NCI-H1048 (cell line): ENCODE results near the gene HAPLN1.
"Not testable (repeated sequence)": the region's sequence is repeated elsewhere in the genome, so short reads cannot be mapped to it uniquely, and the experiment has no call there.

Experiments
- DNase-seq: peaks from one replicate; lab custom pipeline; 2025; lab: John Stamatoyannopoulos, UW

HAPLN1 gene

DNA sequence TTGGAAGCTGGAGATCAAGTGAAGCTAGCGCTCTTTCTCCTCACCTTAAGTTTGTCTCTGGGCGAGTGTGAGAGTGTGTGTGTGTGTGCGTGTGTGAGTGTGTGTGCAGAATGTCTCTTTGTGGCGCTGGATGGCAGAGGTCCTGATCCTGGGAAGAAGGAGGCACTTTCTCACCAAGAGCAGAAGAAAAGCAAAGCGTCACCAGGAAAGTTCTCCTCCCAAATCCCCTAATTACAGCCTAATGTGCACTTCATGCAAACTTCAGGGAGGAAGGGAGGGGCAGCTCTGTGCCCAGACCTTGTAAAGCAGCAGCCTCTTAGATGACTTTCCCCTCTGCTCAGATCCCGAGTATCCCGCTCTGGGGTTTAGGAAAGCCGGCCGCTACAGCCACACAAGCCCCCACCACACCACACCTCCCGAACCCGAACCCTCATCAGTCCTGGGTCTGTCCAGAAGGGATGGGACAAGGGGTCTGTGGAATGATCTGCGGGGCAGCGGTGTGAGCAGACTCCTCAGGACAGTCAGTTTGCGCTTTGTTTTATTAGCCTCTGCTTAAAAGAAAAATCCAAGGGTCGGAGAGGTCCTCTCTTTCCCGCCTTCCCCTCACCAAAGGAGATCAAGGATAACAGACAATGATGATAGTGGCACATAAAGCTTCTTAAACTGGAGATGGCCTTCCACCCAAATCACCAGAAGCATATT is at the start of gene HAPLN1:
Gene HAPLN1 (minus strand): TSS at position 20 of the 702 bp plus-strand sequence. CDS start 47,332 bp downstream, outside the sequence.
- no peak for DNase-seq

- no peak for DNase-seq
Measured at GRCh38 chr5:83767409-83767992, 46.8 kb upstream of the HAPLN1 start.

DNA sequence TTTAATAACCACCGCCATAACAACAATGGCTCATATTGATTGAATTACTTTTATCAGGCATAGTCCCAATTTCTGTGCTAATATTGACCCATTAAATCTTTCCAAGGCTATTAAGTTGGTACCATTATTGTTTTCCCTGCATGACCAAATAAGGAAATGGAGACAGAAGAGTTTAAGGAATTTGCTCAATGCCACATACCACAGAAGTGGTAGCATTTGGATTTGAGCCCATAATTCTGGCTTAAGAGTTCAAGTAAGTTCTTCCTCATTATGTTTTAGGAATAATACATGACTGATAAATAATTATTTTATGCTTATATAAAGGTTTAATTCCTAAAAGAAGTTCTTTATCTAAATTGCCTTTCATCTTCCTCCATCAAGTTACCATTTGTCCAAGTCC is 43.4 kb upstream of the HAPLN1 start:
- no peak for DNase-seq

DNA sequence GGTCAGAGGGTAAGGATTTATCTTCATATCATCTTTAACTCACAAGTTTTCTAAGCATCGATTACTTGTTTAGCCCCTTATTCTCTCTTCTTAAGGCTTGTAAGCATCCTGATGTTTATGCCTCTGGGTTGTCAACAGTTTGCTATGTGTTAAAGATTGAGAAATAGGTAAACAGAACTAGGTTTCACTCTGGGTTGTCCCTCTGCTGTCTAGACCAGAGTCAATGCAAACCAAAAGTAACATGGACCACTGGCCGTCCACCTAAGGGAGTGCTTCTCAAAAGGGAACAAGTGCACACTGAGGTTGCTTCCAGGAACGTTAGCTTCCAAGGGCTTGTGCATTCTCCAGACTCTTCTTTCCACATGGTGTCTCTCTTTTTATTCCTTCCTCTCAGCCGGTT is 39.9 kb upstream of the HAPLN1 start:
- no peak for DNase-seq

DNA sequence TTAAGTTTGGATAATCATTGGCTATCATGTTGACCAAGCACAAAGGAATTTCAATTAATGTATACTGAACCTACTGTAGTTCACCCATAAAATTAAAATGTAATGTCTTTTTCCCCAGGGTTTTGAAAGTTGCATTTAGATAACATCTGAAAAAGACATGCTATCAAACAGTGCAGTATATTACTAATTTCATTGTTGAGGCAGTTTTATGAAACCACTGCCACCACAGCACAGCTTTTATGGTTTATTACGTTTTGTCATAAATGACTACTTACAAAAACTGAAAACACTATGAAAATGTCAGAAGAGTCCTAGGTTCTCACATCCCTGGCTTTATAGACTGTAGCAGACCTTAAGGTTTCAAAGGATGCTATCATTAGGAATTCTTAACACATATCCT is 32.0 kb upstream of the HAPLN1 start:
- DNase-seq, result no peak

- no peak for DNase-seq
Measured at GRCh38 chr5:83751201-83751600, 30.5 kb upstream of the HAPLN1 start.

DNA sequence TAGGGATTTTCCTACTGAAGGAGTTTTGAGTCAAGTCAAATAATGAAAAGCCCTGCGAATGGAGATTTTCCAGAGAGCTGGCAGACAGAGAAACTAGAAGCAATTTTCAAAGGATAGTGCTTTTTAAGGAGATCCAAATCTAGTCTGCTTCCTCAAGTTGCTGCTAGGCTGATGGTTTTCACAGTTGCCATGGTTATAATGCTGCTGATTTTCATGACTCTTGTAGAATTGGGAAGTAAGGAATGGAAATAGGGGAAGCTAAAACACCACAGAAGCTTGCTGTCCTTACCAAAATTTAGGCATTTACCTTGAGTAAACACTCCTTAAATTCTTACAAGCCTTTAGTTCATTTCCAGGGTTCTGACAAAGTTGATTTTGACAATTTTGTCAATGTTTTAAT is 30.1 kb upstream of the HAPLN1 start:
- DNase-seq, result no peak

DNA sequence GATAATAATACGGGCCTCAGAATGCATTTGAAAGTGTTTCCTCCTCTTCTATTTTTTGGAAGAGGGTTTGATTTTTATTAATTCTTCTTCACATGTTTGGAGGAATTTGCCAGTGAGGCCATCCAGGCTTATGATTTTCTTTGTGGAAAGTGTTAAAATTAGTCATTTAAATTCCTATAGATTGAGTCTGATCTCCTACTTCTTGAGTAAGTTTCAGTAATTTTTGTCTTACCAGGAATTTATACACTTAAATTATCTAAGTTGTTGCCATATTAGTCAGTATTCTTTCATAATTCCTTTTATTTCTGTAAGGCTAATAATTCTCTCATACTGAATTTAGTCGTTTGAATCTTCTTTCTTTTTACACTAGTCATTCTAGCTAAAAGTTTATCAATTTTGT is 25.2 kb upstream of the HAPLN1 start:
- DNase-seq, result no peak

GRCh38 chr5:83744821-83745220 is 24.2 kb upstream of the HAPLN1 start:
- no peak for DNase-seq

- DNase-seq, result no peak
Measured at GRCh38 chr5:83742089-83742488, 21.4 kb upstream of the HAPLN1 start.

DNA sequence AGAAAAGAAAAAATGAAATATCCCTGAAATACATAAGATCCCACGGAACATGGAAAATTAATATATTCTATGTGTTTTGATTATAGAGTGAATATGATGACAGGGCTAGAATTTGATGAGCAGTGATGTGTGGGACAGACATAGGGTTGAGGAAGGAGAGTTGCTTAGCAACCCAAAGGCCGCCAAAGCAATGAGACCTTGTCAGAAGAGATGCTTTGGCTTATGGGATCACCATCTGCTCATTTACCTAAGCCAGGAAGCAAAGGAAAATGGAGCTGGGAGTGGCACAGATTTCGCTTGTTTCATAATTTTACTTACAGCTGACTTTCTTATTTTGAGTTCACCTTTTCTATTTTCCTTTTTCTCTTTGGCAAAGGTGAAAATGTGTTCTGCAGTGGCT is 20.9 kb upstream of the HAPLN1 start:
- DNase-seq, result no peak

GRCh38 chr5:83740741-83741140 is 20.1 kb upstream of the HAPLN1 start:
- no peak for DNase-seq

DNA sequence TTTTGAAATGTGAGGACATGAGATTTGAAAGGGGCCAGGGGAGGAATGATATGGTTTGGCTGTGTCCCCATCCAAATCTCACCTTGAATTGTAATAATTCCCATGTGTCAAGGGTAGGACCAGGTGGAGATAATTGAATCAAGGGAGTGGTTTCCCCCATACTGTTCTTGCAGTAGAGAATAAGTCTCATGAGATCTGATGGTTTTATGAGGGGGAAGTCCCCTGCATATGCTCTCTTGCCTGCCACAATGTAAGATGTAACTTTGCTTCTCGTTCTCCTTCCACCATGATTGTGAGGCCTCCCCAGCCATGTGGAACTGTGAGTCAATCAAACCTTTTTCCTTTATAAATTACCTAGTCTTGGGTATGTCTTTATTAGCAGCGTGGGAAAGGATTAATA is 15.5 kb upstream of the HAPLN1 start:
- DNase-seq, result not testable (repeated sequence)

GRCh38 chr5:83735058-83735457 is 14.4 kb upstream of the HAPLN1 start:
- not testable (repeated sequence) for DNase-seq

GRCh38 chr5:83731638-83732037 is 11.0 kb upstream of the HAPLN1 start:
- no peak for DNase-seq

- no peak for DNase-seq
Measured at GRCh38 chr5:83729362-83729761, 8.7 kb upstream of the HAPLN1 start.

- DNase-seq, result no peak
Measured at GRCh38 chr5:83726912-83727311, 6.3 kb upstream of the HAPLN1 start.

DNA sequence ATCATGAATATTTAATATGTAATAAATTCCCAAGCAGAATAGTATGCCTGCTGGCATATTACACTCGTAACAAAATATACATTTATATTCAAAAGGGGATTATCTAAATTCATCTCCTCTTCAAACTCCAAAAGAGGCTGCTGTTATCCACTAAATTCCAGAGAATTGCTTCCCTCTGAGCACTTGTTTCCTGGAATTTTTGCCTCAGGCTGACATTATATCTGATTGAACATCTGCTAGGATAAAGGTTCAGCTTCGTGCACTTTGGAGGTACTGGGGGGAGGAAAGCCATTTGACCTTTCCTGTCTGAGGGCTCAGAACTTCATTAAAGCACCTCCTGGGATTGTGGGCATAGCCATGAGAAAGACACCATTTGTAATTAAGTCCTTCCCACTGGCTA is 4.3 kb upstream of the HAPLN1 start:
- no peak for DNase-seq

GRCh38 chr5:83724001-83724400 is 3.3 kb upstream of the HAPLN1 start:
- no peak for DNase-seq

DNA sequence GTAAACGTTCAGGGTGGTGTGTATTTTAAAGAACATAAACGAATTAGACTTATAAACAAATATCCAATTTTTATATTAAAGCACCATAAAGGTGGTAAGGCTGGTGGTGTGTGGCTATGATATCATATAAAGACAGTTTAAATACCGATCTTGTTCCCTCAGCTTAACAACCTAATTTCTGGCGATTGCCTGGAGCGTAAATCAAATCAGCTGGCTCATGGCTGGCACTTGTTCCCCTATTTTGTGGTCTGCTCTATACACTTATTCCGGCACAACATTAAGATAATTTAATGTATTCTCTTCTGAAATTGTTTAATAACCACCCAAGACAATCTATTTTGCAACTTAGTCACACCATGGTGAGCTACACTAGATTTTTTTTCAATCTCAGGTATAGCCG is 2.4 kb upstream of the HAPLN1 start:
- no peak for DNase-seq

GRCh38 chr5:83721953-83722901 is 1.6 kb upstream of the HAPLN1 start:
- peak; percentile 15 for DNase-seq

GRCh38 chr5:83718936-83719495 is 1.6 kb downstream of the HAPLN1 start:
- no peak for DNase-seq
